Left lung (tissue), 10 donors: ENCODE results near the gene NTRK1. TPM values are rescaled to one million over a fixed set of nuclear protein-coding genes. Genes with fewer than 3 reads are reported as not detected.

ENCODE experiments used
- ATAC-seq: fragments of 200-7000 bp; cut with Tn5 transposase; one replicate; pipeline ENCODE4 v1.9.1; 2020; ENCODE audit warnings: moderate library complexity
- DNase-seq, 4 donors: peaks; one replicate each; pipeline ENCODE4 v3.0.0-alpha.2; 2013 to 2020
- H3K27ac ChIP-seq, 2 donors: fragments of 200-600 bp; sonication (generic) in 1 of 2; one replicate each; pipeline versions ENCODE4 v1.5.0 to v1.8.0; 2020 to 2021
- H3K27me3 ChIP-seq, 2 donors: fragments of 200-600 bp; sonication (generic) in 1 of 2; one replicate each; pipeline versions ENCODE4 v1.5.0 to v1.8.0; 2020 to 2021
- H3K36me3 ChIP-seq, 2 donors: fragments of 200-600 bp; sonication (generic) in 1 of 2; one replicate each; pipeline versions ENCODE4 v1.5.0 to v1.8.0; 2020 to 2021
- H3K4me1 ChIP-seq, 2 donors: fragments of 200-600 bp; one replicate each; pipeline ENCODE4 v1.8.0; 2021
- H3K4me3 ChIP-seq, 2 donors: fragments of 200-600 bp; sonication (generic) in 1 of 2; one replicate each; pipeline versions ENCODE4 v1.5.0 to v1.8.0; 2020 to 2021; ENCODE audit warnings: mild to moderate bottlenecking in 1 of 2
- H3K9me3 ChIP-seq, 2 donors: fragments of 200-600 bp; sonication (generic) in 1 of 2; one replicate each; pipeline versions ENCODE4 v1.5.0 to v1.8.0; 2020 to 2021
- intact Hi-C, 2 donors: fragments of 100-400 bp; cut with DNase I; formaldehyde crosslinking; loops; one replicate each; pipeline versions ENCODE4 v1.11.2 to v1.14.2; 2022
- polyA plus RNA-seq, 6 donors: library from polyadenylated mRNA; unstranded; fragments of 120-200 nt; gene quantifications; one replicate each; pipeline ENCODE4 v1.2.1, GENCODE V29; 2013; ENCODE audit not compliant: insufficient read length in 6 of 6
- total RNA-seq, 2 donors: library from RNA; stranded (reverse); fragmentation: NEBNext Ultra II Directional; extraction: Animal tissue kit (Norgen Biotek cat#: 25700); gene quantifications; one replicate each; pipeline ENCODE4 v1.2.1, GENCODE V29; 2021
- TF ChIP-seq, protein P1 (sequence below), 2 donors: fragments of 200-600 bp; sonication (generic) in 1 of 2; IDR thresholded peaks; one replicate each; pipeline versions ENCODE4 v1.5.0 to v1.8.0; 2021; ENCODE audit warnings: antibody characterized with exemption in 2 of 2
- donor health status: DM: no; HTN: yes; CAD: no.
- donor health status: DM: no; HTN: no; CAD: no.

NTRK1 gene
- total and polyA plus RNA-seq, 8 donors, result 0.15 to 0.97 (median 0.34) TPM; not detected in 1

DNA sequence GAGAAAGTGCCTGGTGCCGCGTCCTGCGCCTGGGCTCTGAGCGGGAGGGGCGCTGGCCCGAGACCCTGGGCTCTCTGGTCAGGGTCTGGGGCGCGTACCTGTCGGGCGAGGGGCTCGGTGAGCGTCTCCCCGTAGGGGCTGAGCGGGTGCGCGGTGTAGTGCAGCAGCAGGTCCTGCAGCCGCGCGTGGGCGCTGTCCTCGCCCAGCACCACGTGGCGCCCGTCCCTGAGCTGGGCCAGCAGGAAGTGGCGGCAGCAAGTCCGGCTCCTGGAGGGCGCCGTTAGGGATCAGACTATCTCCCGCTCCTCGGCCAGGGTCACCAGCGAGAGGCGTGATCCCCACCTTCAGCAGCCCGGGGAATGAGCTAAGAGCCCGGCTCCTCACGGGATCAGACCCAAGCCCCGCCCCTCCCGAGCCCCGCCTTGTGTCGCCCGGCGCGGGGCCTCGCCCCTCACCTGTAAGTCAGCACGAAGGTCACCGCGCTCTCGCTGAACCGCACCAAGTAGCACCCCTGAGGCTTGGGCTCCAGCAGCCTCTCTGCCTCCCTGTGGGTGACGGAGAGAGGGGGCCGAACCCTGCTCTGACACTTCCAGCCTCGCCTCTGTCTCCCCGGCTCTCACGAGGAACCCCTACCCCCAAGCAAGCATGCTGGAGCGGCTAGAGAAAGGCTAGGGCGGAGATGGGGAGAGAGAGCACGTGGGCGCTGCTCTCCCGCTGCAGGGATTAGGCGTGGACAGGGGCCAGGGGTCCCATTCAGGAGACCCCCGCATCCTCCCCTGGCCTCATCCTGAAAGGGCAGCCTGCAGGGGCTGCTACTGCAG is 46.7 kb upstream of the NTRK1 start:
- H3K27ac ChIP-seq, result no peak overlapping the region
- peaks cover 10 to 28% of the 10 kb centered on the region in 2 donors for H3K4me1 ChIP-seq
- H3K27me3 ChIP-seq, result peaks cover 0 to 29% of the 10 kb centered on the region in 2 donors
- H3K36me3 ChIP-seq, result no peaks in the 10 kb centered on the region
- TF ChIP-seq, protein P1, sequence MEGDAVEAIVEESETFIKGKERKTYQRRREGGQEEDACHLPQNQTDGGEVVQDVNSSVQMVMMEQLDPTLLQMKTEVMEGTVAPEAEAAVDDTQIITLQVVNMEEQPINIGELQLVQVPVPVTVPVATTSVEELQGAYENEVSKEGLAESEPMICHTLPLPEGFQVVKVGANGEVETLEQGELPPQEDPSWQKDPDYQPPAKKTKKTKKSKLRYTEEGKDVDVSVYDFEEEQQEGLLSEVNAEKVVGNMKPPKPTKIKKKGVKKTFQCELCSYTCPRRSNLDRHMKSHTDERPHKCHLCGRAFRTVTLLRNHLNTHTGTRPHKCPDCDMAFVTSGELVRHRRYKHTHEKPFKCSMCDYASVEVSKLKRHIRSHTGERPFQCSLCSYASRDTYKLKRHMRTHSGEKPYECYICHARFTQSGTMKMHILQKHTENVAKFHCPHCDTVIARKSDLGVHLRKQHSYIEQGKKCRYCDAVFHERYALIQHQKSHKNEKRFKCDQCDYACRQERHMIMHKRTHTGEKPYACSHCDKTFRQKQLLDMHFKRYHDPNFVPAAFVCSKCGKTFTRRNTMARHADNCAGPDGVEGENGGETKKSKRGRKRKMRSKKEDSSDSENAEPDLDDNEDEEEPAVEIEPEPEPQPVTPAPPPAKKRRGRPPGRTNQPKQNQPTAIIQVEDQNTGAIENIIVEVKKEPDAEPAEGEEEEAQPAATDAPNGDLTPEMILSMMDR (IDR thresholded peaks at IDR 0.05), result peak; percentile 46
- intact Hi-C loops, result no loop called here
- peak; percentile 90 for ATAC-seq
- DNase-seq, result peak in 3 of 4 donors; percentile 65 to 93 (median 66)
- H3K4me3 ChIP-seq, result peak overlapping the region; percentile 35 to 39
- no peaks in the 10 kb centered on the region for H3K9me3 ChIP-seq

DNA sequence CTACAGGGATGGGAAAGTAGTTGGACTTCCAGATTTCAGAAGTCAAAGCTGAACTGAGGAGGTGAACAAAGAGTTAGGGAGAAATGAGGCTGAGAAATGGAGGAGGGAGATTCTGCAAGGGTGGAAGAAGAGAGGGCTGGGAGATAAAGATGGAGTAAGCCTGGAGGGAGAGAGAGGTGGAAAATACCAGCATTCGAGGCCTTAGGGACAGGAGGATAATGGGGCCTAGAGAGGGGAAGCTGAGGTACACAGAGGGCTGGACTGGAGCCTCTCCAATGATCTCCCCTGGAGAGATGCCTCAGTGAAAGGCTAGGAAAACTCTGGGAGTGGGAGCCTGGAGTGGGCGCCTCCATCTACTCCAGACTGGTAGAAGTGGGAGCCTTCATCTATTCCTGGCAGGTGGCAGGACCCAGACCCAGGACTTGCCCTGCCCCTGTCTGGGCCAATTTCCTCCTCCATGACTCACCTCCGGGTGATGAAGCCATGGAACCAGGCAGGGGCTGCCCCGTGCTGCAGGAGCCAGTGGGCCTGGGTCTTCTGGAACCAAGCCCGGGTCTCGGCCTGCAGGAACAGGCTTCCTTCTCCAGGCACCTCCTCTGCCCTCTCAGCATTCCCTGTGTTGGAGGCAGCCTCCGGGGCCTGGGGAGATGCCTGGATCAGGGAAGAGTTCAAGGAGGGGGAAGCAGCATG is 45.9 kb upstream of the NTRK1 start:
- intact Hi-C loops, result no loop called here
- H3K9me3 ChIP-seq, result no peaks in the 10 kb centered on the region
- no peaks in the 10 kb centered on the region for H3K36me3 ChIP-seq
- ATAC-seq, result peak; percentile 4
- H3K27ac ChIP-seq, result no peak overlapping the region
- TF ChIP-seq, protein P1 (IDR thresholded peaks at IDR 0.05), result no peak
- H3K4me3 ChIP-seq, result peak overlapping the region in 1 of 2 donors; percentile 39
- peak in 1 of 4 donors; percentile 72 for DNase-seq
- H3K4me1 ChIP-seq, result peaks cover 10 to 28% of the 10 kb centered on the region in 2 donors
- peaks cover 0 to 29% of the 10 kb centered on the region in 2 donors for H3K27me3 ChIP-seq

DNA sequence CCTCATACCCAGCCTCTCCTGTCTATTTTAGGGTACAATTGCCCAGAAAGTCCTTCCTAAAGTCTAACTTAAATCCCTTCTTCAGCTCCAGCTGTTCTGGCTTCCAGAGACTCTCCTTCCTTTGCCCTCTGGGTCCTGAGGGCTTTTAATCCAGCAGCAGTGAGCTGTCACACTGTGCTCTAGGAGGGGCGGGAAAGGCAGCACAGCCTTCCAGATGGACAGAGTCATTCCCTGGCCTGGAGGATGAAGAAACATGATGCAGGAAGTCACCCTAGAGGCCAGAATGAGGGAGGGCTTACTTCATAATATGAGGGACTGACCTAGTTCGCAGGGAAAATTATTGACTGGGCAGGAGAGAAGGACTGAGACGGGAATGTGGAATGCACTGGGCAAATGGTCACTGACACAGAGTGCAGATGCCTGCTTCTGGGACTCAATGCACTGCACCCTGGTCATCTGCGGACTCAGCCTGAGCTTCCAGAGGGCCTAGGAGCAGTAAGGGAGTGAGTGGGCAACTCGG is 45.3 kb upstream of the NTRK1 start:
- TF ChIP-seq, protein P1 (IDR thresholded peaks at IDR 0.05), result no peak
- peak in 1 of 4 donors; percentile 72 for DNase-seq
- ATAC-seq, result peak; percentile 13
- Histone ChIP-seq H3K27me3 (peaks cover 0 to 29% of the 10 kb centered on the region in 2 donors), H3K9me3 (no peaks in the 10 kb centered on the region), H3K36me3 (no peaks in the 10 kb centered on the region), H3K27ac (no peak overlapping the region), H3K4me1 (peaks cover 10 to 28% of the 10 kb centered on the region in 2 donors), H3K4me3 (peak overlapping the region in 1 of 2 donors; percentile 39)
- intact Hi-C loops, result no loop called here

DNA sequence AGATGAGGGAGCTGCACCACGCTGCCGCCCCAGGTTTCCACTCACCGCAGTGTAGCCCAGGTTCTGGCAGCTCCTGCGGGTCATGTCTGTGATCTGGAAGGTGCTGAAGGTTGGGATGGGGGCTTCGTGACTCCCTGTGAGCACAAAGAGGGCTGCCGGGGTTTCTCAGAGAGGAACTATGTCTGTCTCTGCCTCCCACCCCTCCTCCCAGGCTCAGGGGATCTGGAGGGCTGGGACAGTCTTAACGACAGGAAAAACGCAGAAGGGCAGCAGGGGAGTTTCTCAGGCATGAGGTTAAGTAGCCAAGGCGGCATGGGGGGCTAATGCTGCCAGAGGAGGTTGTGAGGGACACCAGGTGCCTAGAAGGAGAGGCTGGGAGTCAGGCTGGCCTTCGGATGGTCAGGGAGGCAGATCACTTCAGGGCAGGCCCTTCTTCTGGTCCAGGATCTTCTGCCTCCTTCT is 44.7 kb upstream of the NTRK1 start:
- intact Hi-C loops, result no loop called here
- peaks cover 10 to 28% of the 10 kb centered on the region in 2 donors for H3K4me1 ChIP-seq
- TF ChIP-seq, protein P1 (IDR thresholded peaks at IDR 0.05), result no peak
- no peaks in the 10 kb centered on the region for H3K9me3 ChIP-seq
- ATAC-seq (no peak), DNase-seq (no peak)
- peaks cover 0 to 29% of the 10 kb centered on the region in 2 donors for H3K27me3 ChIP-seq
- H3K27ac ChIP-seq, result peak overlapping the region in 1 of 2 donors; percentile 57
- H3K4me3 ChIP-seq, result peak overlapping the region in 1 of 2 donors; percentile 32
- no peaks in the 10 kb centered on the region for H3K36me3 ChIP-seq
